H1 (cell line): ENCODE results near the gene ST6GALNAC5. TPM values are rescaled to one million over a fixed set of nuclear protein-coding genes. Genes with fewer than 3 reads are reported as not detected.

Experiments
- EZH2 ChIP-seq: fragments of 200-600 bp; sonication (generic); IDR thresholded peaks from 2 replicates; pipeline ENCODE4 v1.7.1; 2012; ENCODE audit warnings: low read depth, mild to moderate bottlenecking, moderate library complexity, low read length, inconsistent platforms; ENCODE audit not compliant: severe bottlenecking
- TAF7 ChIP-seq: optimal IDR thresholded peaks from 2 replicates; pipeline ENCODE3; 2011; ENCODE audit warnings: low read depth, mild to moderate bottlenecking, inconsistent platforms, low read length, moderate library complexity, borderline replicate concordance
- TEAD4 ChIP-seq: IDR thresholded peaks from 2 replicates; pipeline ENCODE4 v1.6.1; 2012; ENCODE audit warnings: low read depth, low read length, inconsistent platforms, mixed read lengths
- polyA plus RNA-seq, 7 experiments: library from polyadenylated mRNA; depleted of rRNA in 3 of 7; stranded (reverse) in 5 of 7; unstranded in 2 of 7; fragments of >200 nt in 5 of 7; fragments of 200-250 nt in 2 of 7; gene quantifications; 1 replicate in 5 of 7; 2 replicates in 1 of 7; 4 replicates in 1 of 7; pipeline versions ENCODE4 v1.2.1 to v1.2.3, GENCODE V29; 2011 to 2013; ENCODE audit warnings: missing spikeins in 2 of 7, mixed read lengths in 2 of 7
- total RNA-seq: library from RNA; stranded (reverse); fragmentation: NEBNext Ultra II Directional; extraction: Animal tissue kit (Norgen Biotek cat#: 25700); gene quantifications from 2 replicates; pipeline ENCODE4 v1.2.1, GENCODE V29; 2021

Gene ST6GALNAC5
- total and polyA plus RNA-seq, 2 of the 8 experiments (the other 6 are each of a cell fraction or from before 2014, with no cell fraction given): 6.2 to 7.3 TPM

GRCh38 chr1:77038000-77038399 is 170.7 kb downstream of the ST6GALNAC5 start (continued):
- TF ChIP-seq EZH2 (no peak), TEAD4 (no peak), TAF7 (no peak)
- TF ChIP-seq, all 59 proteins: peak for 0
